GM23248 (cell line): ENCODE measurements around the gene RXRA. TPM values are rescaled to one million over a fixed set of nuclear protein-coding genes. Genes with fewer than 3 reads are reported as not detected.
A peak's percentile ranks its signal among the peaks of the same experiment; 100 is the strongest.

Experiments used
- DNase-seq: peaks from one replicate; pipeline ENCODE4 v3.0.0-alpha.2; 2015
- H2AFZ ChIP-seq: fragments of 200-600 bp; sonication (generic); 2 replicates; pipeline ENCODE4 v1.6.1; 2016; ENCODE audit warnings: antibody characterized with exemption
- H3F3A ChIP-seq: fragments of 200-600 bp; sonication (generic); 2 replicates; pipeline ENCODE4 v1.6.1; 2016; ENCODE audit warnings: mild to moderate bottlenecking, antibody characterized with exemption, mixed run types; ENCODE audit not compliant: insufficient read depth
- H3K27ac ChIP-seq: fragments of 200-600 bp; sonication (generic); 2 replicates; pipeline ENCODE4 v1.5.1; 2016; ENCODE audit warnings: mild to moderate bottlenecking
- H3K27me3 ChIP-seq: fragments of 200-600 bp; sonication (generic); replicated peaks from 2 replicates; pipeline ENCODE4 v1.6.1; 2016; ENCODE audit warnings: mild to moderate bottlenecking; ENCODE audit not compliant: insufficient read depth
- H3K36me3 ChIP-seq: fragments of 200-600 bp; sonication (generic); 2 replicates; pipeline ENCODE4 v1.6.1; 2016; ENCODE audit warnings: low read depth, mild to moderate bottlenecking
- H3K4me1 ChIP-seq: fragments of 200-600 bp; sonication (generic); 2 replicates; pipeline ENCODE4 v1.6.1; 2016; ENCODE audit warnings: mild to moderate bottlenecking; ENCODE audit not compliant: insufficient read depth
- H3K4me2 ChIP-seq: fragments of 200-600 bp; sonication (generic); one replicate; pipeline ENCODE4 v1.6.1; 2016; ENCODE audit warnings: mild to moderate bottlenecking; ENCODE audit not compliant: unreplicated experiment
- H3K4me3 ChIP-seq: fragments of 200-600 bp; sonication (generic); 2 replicates; pipeline ENCODE4 v1.5.1; 2016; ENCODE audit warnings: mild to moderate bottlenecking
- H3K79me2 ChIP-seq: fragments of 200-600 bp; sonication (generic); 2 replicates; pipeline ENCODE4 v1.6.1; 2016; ENCODE audit warnings: mild to moderate bottlenecking; ENCODE audit not compliant: insufficient read depth
- H3K9ac ChIP-seq: fragments of 200-600 bp; sonication (generic); 2 replicates; pipeline ENCODE4 v1.6.1; 2016; ENCODE audit warnings: mild to moderate bottlenecking
- H3K9me2 ChIP-seq: fragments of 200-600 bp; sonication (generic); 2 replicates; pipeline ENCODE4 v1.6.1; 2016; ENCODE audit warnings: mixed run types, mild to moderate bottlenecking, moderate library complexity; ENCODE audit not compliant: insufficient read depth
- H3K9me3 ChIP-seq: fragments of 200-600 bp; sonication (generic); one replicate; pipeline ENCODE4 v1.6.1; 2017; ENCODE audit warnings: low read depth
- H4K20me1 ChIP-seq: fragments of 200-600 bp; sonication (generic); 2 replicates; pipeline ENCODE4 v1.6.0; 2016; ENCODE audit not compliant: insufficient read depth
- EZH2 ChIP-seq: fragments of 200-600 bp; sonication (generic); IDR thresholded peaks from 2 replicates; pipeline ENCODE4 v1.6.1; 2018; ENCODE audit warnings: antibody characterized with exemption, mild to moderate bottlenecking; ENCODE audit not compliant: insufficient read depth, poor library complexity, severe bottlenecking
- EZH2phosphoT487 ChIP-seq: fragments of 200-600 bp; sonication (generic); IDR thresholded peaks from 2 replicates; pipeline ENCODE4 v1.6.1; 2018; ENCODE audit warnings: antibody characterized with exemption, moderate library complexity, mild to moderate bottlenecking, low read depth; ENCODE audit not compliant: insufficient read depth
- WGBS, 2 experiments: methylation state at CpG; one replicate each; pipeline ENCODE4 v1.1.6; 2015 to 2017; ENCODE audit warnings: low lambda C conversion rate in 2 of 2, low coverage in 1 of 2; ENCODE audit errors: missing lambda C conversion rate in 2 of 2; 5-methylcytosine and 5-hydroxymethylcytosine counted together
- in situ Hi-C: fragments of 300-500 bp; cut with MboI; formaldehyde crosslinking; loops from 2 replicates; pipeline ENCODE4 v1.15.0; 2020
- polyA plus RNA-seq: library from polyadenylated mRNA; unstranded; fragments of >200 nt; fragmentation: Nextera tagmentation; extraction: Ambion mirVana; gene quantifications from 2 replicates; pipeline ENCODE4 v1.2.1, GENCODE V29; 2016
- total RNA-seq: library from RNA; depleted of rRNA; stranded (reverse); fragments of >200 nt; shearing (Covaris generic); gene quantifications from 2 replicates; pipeline ENCODE4 v1.2.3, GENCODE V29; 2014

The RXRA gene
- total and polyA plus RNA-seq, 2 experiments from 2014 or later, result 3.9 to 34.8 TPM

DNA sequence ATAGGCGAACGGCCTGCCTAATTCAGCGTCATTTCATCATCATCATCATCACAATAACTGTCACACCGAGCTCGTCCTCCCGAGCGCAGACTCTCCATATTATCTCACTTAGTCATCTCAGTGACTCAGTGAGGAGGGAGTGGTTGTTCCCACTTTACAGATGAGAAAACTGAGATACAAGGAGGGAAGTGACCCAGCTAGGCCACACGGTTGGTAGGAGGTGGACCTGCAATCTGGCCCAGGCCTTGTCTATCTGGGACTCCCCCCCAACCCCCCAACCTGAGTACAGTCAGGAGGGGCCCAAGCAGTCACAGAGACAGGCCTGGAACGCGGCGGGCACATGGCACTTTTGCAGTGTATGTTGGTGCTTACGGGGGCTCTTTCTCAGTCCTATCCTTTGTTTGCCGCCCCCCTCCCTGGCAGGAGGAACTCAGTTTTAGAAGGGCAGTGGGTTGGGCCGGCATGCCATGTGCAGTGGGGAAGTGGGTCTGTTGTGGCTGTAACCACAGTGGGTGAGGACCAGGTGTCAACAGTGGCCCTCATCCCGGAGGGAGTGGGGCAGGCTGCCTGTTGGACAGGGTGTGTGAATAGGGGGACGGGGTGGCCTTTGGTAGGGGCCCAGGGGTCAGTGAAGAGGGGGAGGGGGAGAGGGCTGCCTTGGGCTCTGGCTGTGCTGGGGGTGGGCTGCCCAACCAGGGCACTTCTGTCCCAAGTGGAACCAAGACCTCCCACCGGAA lies 1.7 kb upstream of the RXRA start:
- no peak for TF ChIP-seq EZH2
- no peak for TF ChIP-seq EZH2phosphoT487
- DNase-seq, result no peak
- H3K27me3 ChIP-seq, result no peaks in the 10 kb centered on the region
- 57 to 65% methylated on average over 16 to 17 of the region's 17 CpGs for WGBS, 2 experiments
- peaks cover 12% of the 10 kb centered on the region for H3K4me1 ChIP-seq
- no peak overlapping the region for H3K4me2 ChIP-seq
- no peaks in the 10 kb centered on the region for H3K36me3 ChIP-seq
- H3K9me2 ChIP-seq, result no peaks in the 10 kb centered on the region
- H3K79me2 ChIP-seq, result peaks cover 27% of the 10 kb centered on the region
- H3K9me3 ChIP-seq, result no peaks in the 10 kb centered on the region
- peak overlapping the region; percentile 75; the same call in 1 of the 2 replicates for H3K4me3 ChIP-seq
- peak overlapping the region; percentile 86 for H3K27ac ChIP-seq
- H3F3A ChIP-seq, result peaks cover 8% of the 10 kb centered on the region; the same call in 1 of the 2 replicates
- 0 out of 2 replicates have a peak overlapping the region, but pooled peaks have one; percentile 41 for H2AFZ ChIP-seq
- H3K9ac ChIP-seq, result peak overlapping the region; percentile 86
- in situ Hi-C loops, result no loop called here
- no peaks in the 10 kb centered on the region for H4K20me1 ChIP-seq

DNA sequence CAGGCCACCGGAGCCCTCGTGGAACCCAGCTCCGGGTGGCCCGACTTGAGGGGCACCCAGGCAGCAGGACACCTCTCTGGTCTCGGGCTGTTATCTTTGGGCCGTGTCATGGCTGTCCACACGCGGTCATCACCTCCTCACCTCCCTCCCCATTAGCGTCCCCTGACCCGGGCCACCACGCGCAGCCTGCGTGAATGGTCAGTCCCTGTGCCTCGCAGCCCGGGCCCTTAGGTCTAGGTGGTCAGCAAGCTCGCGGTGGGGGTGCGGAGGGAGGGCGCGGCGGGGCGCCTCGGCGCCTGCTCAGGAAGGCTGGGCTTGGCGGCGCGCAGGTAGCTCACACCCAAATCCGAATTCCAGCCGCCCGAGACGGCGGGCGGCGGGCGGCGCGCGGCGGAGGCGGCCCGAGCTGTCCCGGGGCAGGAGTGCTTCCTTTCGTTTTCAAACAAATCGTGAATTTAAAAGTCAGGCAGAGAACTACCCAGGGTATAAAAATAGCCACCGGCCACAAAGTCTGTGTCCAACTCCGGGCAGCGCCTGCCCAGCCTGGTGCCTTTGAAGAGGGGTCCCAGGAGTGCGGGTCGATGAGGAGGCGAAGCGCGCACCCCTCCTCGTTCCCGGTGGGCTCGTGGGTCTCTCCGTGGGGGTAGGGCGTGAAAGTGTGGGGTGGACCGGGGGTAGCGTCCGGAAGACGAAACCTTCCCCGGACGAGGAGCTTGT lies 1.0 kb upstream of the RXRA start:
- Histone ChIP-seq H3K9me3 (no peaks in the 10 kb centered on the region), H3K36me3 (no peaks in the 10 kb centered on the region), H2AFZ (peak overlapping the region; percentile 85), H3K9me2 (no peaks in the 10 kb centered on the region), H3K4me3 (peak overlapping the region; percentile 75), H3K27me3 (no peaks in the 10 kb centered on the region), H3K27ac (peak overlapping the region; percentile 86), H4K20me1 (no peaks in the 10 kb centered on the region), H3K9ac (peak overlapping the region; percentile 86), H3F3A (peaks cover 8% of the 10 kb centered on the region; the same call in 1 of the 2 replicates), H3K4me2 (peak overlapping the region; percentile 82), H3K4me1 (peaks cover 19% of the 10 kb centered on the region), H3K79me2 (peaks cover 34% of the 10 kb centered on the region)
- TF ChIP-seq EZH2phosphoT487 (no peak), EZH2 (no peak)
- peak; percentile 82 for DNase-seq
- WGBS, 2 experiments, result 4 to 11% methylated on average over 46 to 62 of the region's 63 CpGs
- in situ Hi-C loops, result no loop called here

DNA sequence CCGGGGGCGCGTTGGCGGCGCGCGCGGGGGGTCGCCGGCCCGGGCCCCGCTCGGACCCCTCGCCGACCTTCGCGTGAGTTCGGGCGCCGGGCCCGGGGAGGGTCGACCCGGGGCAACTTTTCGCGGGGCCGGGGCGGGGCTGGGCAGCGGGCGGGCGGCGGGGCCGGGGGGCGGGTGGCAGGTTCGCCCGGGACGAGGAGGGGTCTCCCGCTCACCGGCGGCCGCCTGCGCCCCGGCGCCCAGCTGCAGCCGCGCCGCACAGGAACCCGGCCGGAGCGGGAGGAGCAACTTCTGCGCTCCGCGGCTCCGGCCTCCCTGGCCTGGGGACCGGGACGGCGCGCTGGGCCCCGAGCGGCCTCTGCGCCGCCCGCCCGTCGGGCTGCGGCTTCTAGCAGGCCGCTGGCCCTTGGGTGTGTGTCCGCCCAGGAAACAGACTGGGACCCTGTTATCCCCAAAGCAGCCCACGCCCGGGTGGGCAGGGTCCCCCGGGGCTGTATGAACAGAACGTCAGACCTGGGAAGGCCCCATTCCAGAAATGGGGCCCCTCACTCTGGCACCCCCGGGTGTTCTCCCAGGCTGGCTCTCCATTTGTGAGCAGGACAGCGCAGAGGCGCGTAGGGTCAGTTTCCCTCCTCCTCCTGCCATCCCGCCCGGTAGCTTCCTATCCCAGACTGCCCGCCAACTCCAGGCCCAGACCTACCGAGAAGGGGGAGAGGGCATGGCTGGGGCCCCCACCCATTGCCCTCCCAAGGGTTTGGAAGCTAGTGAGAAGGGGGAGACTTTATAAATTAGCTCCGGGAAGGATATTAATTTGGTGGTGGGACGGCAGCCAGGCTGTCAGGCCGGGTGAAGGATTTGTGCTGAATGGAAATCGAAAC lies 708 bp downstream of the RXRA start:
- H3K4me1 ChIP-seq, result peaks cover 22% of the 10 kb centered on the region
- no peaks in the 10 kb centered on the region; the same call in 1 of the 2 replicates for H4K20me1 ChIP-seq
- H3F3A ChIP-seq, result peaks cover 8% of the 10 kb centered on the region; the same call in 1 of the 2 replicates
- H3K36me3 ChIP-seq, result no peaks in the 10 kb centered on the region
- TF ChIP-seq EZH2 (no peak), EZH2phosphoT487 (no peak)
- no peaks in the 10 kb centered on the region for H3K9me2 ChIP-seq
- DNase-seq, result peak; percentile 78
- no peaks in the 10 kb centered on the region for H3K27me3 ChIP-seq
- H3K4me3 ChIP-seq, result peak overlapping the region; percentile 85
- H3K9ac ChIP-seq, result peak overlapping the region; percentile 84
- WGBS, 2 experiments, result 0 to 1% methylated on average over 39 to 42 of the region's 83 CpGs
- peak overlapping the region; percentile 53; the same call in 1 of the 2 replicates for H2AFZ ChIP-seq
- H3K79me2 ChIP-seq, result peaks cover 51% of the 10 kb centered on the region
- in situ Hi-C loops, result no loop called here
- H3K4me2 ChIP-seq, result peak overlapping the region; percentile 83
- no peaks in the 10 kb centered on the region for H3K9me3 ChIP-seq
- peak overlapping the region; percentile 86 for H3K27ac ChIP-seq

DNA sequence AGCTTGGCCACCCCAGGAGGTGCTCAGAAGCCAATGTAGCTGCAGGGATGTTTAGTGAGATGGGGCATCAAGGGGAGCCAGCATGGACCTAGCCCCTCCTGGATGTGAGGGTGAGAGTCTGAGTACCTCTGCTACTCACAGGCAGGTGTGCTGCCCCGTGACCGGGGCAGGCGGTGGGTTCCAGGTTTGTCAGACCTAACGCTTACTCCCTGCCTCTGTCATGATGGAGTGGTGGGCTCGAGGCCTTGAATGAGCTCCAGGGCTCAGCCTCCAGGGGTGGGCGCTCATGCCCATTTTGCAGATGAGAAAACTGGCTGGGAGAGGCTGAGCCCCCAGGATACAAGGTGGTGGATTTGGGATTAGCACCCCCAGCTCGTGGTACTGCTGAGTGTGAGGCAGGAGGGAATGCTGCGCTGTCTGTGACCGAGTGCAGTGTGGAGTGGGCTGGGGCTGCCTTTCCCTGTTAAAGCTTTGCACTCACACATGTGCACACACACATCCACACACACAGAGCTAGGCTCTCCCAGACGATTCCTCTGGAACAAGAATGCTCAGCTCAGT lies 1.5 kb downstream of the RXRA start:
- TF ChIP-seq EZH2phosphoT487 (no peak), EZH2 (no peak)
- Histone ChIP-seq H3K4me1 (peaks cover 22% of the 10 kb centered on the region), H3K27me3 (no peaks in the 10 kb centered on the region), H3K9me3 (no peaks in the 10 kb centered on the region), H3K9ac (peak overlapping the region; percentile 84), H3K4me2 (peak overlapping the region; percentile 83), H3K9me2 (no peaks in the 10 kb centered on the region), H3K36me3 (no peaks in the 10 kb centered on the region), H3K4me3 (peak overlapping the region; percentile 85), H3F3A (peaks cover 8% of the 10 kb centered on the region; the same call in 1 of the 2 replicates), H3K27ac (peak overlapping the region; percentile 86), H3K79me2 (peaks cover 59% of the 10 kb centered on the region), H4K20me1 (no peaks in the 10 kb centered on the region; the same call in 1 of the 2 replicates), H2AFZ (no peak overlapping the region)
- WGBS, 2 experiments, result 3 to 4% methylated on average over 10 of the region's 10 CpGs
- peak; percentile 50 for DNase-seq
- in situ Hi-C loops, result no loop called here
